HG03575 (cell line): Measurements from ENCODE around the gene DDX10.

Experiments used
- ATAC-seq: cut with Tn5 transposase; IDR thresholded peaks from one replicate; pipeline ENCODE4 v1.9.1; 2021; ENCODE audit not compliant: unreplicated experiment, insufficient number of reproducible peaks, low FRiP score; ENCODE audit errors: extremely low read depth

The DDX10 gene

GRCh38 chr11:108944471-108945178 is 279.8 kb downstream of the DDX10 start:
- ATAC-seq = no peak

- no peak for ATAC-seq
Measured at GRCh38 chr11:108945341-108945740, 280.5 kb downstream of the DDX10 start.

GRCh38 chr11:108947654-108948570 is 283.0 kb downstream of the DDX10 start:
- no peak for ATAC-seq

- no peak for ATAC-seq
Measured at GRCh38 chr11:108958368-108959104, 293.7 kb downstream of the DDX10 start.

GRCh38 chr11:108959105-108959761 is 294.4 kb downstream of the DDX10 start:
- no peak for ATAC-seq

GRCh38 chr11:108959874-108960273 is 295.0 kb downstream of the DDX10 start:
- no peak for ATAC-seq

- ATAC-seq = no peak
Measured at GRCh38 chr11:108960501-108960900, 295.6 kb downstream of the DDX10 start.

- no peak for ATAC-seq
Measured at GRCh38 chr11:108961095-108961494, 296.2 kb downstream of the DDX10 start.

- ATAC-seq = no peak
Measured at GRCh38 chr11:108963118-108963517, 298.2 kb downstream of the DDX10 start.

- no peak for ATAC-seq
Measured at GRCh38 chr11:108965306-108966001, 300.6 kb downstream of the DDX10 start.

GRCh38 chr11:108966206-108966605 is 301.3 kb downstream of the DDX10 start:
- no peak for ATAC-seq

GRCh38 chr11:108966978-108967377 is 302.1 kb downstream of the DDX10 start:
- ATAC-seq = no peak

GRCh38 chr11:108967571-108967970 is 302.7 kb downstream of the DDX10 start:
- ATAC-seq = no peak

GRCh38 chr11:108970221-108970991 is 305.5 kb downstream of the DDX10 start:
- no peak for ATAC-seq

- no peak for ATAC-seq
Measured at GRCh38 chr11:108973402-108974162, 308.7 kb downstream of the DDX10 start.

GRCh38 chr11:108975026-108975425 is 310.2 kb downstream of the DDX10 start:
- no peak for ATAC-seq

GRCh38 chr11:108975641-108976071 is 310.8 kb downstream of the DDX10 start:
- ATAC-seq = no peak
